H1 (cell line): ENCODE measurements around the gene EPHA6. TPM values are rescaled to one million over a fixed set of nuclear protein-coding genes. Genes with fewer than 3 reads are reported as not detected.

Experiments used
- EGR1 ChIP-seq: IDR thresholded peaks from 2 replicates; pipeline ENCODE4 v1.6.1; 2011; ENCODE audit warnings: low read depth, low read length, borderline replicate concordance
- polyA plus RNA-seq, 7 experiments: library from polyadenylated mRNA; depleted of rRNA in 3 of 7; stranded (reverse) in 5 of 7; unstranded in 2 of 7; fragments of >200 nt in 5 of 7; fragments of 200-250 nt in 2 of 7; gene quantifications; 1 replicate in 5 of 7; 2 replicates in 1 of 7; 4 replicates in 1 of 7; pipeline versions ENCODE4 v1.2.1 to v1.2.3, GENCODE V29; 2011 to 2013; ENCODE audit warnings: missing spikeins in 2 of 7, mixed read lengths in 2 of 7
- total RNA-seq: library from RNA; stranded (reverse); fragmentation: NEBNext Ultra II Directional; extraction: Animal tissue kit (Norgen Biotek cat#: 25700); gene quantifications from 2 replicates; pipeline ENCODE4 v1.2.1, GENCODE V29; 2021

EPHA6 gene
- total and polyA plus RNA-seq, 2 of the 8 experiments (the other 6 are each of a cell fraction or from before 2014, with no cell fraction given): 0.83 to 3.2 TPM

DNA sequence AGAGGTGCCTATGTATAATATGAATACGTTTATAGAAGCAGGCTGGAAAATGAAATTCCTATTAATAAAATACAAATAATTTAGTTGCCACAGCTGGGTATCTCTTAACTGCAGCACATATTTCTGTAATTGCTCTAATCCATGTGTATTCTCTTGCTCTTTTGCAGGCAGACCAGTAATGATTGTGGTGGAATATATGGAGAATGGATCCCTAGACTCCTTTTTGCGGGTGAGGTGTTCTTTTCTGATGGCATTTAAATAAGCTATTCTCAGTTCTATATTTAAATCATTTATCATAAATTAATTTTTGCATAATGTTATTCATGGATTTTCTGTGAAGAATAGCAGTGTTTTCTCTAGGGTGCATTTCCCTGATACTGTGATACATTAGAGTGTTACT, 796.2 kb downstream of the EPHA6 start (continued):
- no peak for TF ChIP-seq EGR1
